T-helper 2 cell treated with Interferon-gamma antibody and Interleukin-4, amounts not matched to agents 100 ng/mL and 5 ng/mL, for 36 hours (primary cell): ENCODE data around the gene ATRX. TPM values are rescaled to one million over a fixed set of nuclear protein-coding genes. Genes with fewer than 3 reads are reported as not detected.
"Not testable (repeated sequence)": the region's sequence is repeated elsewhere in the genome, so short reads cannot be mapped to it uniquely, and the experiment has no call there.

Experiments used
- intact Hi-C: fragments of 100-400 bp; cut with micrococcal nuclease; formaldehyde crosslinking; loops from one replicate; pipeline ENCODE4 v1.15.1; 2023
- total RNA-seq: library from RNA; stranded (reverse); gene quantifications from 2 replicates; pipeline ENCODE4 v1.2.3, GENCODE V29; 2022

Gene ATRX
- total RNA-seq, 1 donor from 2014 or later, result 79.2 TPM

DNA sequence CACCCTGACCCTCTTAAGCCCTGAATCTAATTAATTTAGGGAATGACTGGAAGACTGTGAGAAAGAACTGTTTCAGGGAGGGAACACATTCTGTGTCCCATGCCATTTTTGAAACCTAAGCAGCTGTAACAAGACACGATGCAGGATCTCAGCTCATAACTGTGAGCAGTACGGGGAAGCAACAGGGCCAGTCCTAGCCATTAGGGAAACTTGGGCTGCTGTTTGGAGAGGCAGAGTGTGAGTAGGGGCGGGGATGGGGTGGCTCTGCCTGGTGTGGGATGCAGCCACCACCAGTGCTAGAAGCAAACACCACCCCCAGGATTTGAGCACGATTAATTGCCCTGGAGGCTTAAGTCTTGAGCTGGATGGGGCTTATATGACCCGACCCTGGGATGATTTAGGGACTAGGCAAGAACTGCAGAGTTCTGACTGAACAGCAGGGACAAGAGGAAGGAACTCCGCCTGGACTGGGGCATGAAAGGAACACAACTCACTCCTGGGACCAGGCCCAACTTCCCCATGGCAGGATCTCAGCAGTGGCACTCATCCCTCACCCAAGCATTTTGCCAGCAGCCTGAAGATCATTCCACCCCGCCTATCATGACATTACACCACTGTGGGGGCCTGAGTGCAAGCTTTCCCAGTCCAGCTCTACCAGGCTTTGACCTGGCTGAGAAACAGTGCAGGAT is 43.1 kb downstream of the ATRX start:
- intact Hi-C loops, result no loop called here

DNA sequence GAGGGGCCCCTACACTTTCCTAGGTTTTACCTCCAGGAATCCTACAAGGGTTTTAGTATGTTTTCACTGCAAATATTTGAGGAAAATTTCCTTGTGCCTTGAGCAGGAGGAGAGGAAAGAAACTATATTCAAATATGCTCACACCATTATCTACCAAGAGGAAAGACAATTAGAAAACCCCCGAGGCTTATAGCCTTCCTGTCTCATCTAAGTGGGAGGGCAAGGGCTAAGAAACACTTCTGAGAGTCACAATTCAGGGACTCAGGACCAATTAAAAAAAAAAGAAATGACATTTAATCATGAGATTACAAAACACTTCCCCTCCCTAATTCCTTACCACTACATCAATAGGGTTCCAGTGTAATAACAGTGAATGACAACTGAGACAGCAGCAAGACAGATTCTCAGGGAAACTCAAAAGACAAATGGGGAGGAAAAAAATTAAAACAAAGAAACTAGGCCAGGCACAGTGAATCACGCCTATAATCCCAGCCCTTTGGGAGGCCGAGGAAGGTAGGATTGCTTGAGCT is 45.6 kb downstream of the ATRX start:
- intact Hi-C loops, result no loop called here

DNA sequence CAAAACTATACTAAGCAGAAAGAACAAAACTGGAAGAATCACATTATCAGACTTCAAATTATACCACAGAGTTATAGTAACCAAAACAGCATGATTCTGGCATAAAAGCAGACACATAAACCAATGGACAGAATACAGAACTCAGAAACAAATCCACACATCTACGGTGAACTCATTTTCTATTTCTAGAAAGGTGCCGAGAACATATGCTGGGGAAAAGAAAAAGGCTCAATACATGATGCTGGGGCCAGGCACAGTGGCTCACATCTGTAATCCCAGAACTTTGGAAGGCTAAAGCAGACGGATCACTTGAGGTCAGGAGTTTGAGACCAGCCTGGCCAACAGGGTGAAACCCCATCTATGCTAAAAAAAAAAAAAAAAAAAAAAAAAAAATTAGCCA is 52.7 kb downstream of the ATRX start:
- intact Hi-C loops, result no loop called here

DNA sequence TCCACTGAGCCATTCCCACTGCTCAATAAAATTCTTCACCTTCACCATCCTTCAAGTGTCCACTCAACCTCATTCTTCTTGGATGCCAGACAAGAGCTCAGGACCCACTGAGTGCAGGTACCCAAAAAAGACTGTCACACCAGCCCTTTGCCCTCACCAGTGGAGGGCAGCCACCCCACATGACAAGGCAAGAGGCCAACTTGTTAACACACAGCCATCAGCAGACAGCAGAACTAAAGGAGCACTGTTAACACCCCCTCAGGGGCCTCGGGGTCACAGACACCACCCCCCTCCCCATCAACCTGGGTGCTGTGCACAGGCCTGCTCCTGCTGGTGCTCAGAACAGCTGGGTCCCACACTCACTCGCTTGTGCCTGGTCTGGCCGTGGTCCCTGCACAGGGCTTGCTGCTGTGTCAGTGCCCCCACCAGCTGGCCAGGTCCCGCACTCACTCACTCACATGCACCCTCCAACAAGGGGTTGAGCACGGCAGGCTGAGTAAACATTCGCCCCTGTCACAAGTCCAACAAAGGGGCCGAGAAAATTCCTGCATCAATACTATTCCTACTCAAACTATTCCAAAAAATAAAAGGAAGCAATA is 54.1 kb downstream of the ATRX start:
- intact Hi-C loops, result no loop called here

DNA sequence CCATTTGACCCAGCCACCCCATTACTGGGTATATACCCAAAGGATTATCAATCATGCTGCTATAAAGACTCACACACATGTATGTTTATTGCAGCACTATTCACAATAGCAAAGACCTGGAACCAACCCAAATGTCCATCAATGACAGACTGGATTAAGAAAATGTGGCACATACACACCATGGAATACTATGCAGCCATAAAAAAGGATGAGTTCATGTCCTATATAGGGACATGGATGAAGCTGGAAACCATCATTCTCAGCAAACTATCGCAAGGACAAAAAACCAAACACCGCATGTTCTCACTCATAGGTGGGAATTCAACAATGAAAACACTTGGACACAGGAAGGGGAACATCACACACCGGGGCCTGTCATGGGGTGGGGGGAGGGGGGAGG is 59.9 kb downstream of the ATRX start:
- intact Hi-C loops, result not testable (repeated sequence)

DNA sequence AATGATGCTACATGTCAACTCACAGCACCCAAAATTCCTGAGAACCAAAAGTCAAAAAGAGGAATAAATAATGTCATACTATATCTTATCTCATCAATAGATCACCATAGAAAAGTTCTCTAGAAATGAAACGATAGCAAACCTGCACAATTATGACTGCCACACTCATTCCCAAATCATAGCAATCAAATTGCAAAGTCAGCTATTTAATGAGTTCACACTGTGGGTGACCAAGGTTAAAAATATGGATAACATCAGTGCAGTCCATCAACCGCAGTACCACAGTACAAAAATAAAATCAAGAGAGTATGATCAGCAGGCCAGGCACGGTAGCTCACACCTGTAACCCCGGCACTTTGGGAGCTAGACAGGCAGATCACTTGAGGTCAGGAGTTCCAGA is 62.3 kb downstream of the ATRX start:
- intact Hi-C loops, result no loop called here

DNA sequence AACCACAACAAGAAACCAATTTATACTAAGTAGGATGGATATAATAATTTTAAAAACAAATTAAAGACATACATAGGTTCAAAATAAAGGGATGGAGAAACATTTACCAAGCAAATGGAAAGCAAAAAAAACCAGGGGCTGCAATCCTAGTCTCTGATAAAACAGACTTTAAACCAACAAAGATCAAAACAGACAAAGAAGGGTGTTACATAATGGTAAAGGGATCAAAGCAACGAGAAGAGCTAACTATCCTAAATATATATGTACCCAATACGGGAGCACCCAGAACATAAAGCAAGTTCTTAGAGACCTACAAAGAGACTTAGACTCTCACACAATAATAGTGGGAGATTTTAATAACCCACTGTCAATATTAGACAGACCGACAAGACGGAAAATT is 66.6 kb downstream of the ATRX start:
- intact Hi-C loops, result no loop called here

DNA sequence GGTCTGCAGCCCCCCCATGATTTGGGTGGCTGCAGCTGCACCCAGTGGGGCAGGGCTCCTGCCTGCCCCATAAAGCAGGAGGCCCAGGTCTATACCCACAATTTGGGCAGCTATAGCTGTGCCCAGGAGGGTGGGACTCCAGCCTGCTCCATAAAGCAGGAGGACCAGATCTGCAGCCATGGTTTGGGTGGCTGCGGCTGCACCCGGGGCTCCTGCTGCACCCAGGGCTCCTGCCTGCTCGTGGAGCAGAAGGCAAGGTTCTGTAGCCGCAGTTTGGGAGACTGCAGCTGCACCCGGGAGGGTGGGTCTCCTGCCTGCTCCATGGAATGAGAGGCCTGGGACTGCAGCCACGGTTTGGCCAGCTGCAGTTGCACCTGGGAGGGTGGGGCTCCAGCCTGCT is 81.1 kb downstream of the ATRX start:
- intact Hi-C loops, result no loop called here

DNA sequence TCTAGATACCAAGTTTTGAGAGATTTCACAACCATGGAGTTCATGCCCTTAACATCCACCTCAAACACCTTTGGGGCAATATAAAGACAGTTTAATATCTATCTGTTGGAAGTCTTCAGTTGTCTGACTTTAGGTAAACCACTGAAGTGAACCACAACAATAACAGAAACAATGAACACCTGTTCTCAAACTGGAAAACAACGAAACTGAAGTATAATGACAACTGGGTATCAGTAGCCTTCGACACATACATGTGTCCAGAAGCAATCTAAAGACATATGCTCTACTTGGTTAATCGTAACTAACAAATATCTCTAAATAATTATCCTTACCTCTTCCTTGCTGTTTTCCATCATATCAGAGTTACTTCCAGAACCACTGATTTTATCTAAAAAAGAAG is 87.8 kb downstream of the ATRX start:
- intact Hi-C loops, result no loop called here

DNA sequence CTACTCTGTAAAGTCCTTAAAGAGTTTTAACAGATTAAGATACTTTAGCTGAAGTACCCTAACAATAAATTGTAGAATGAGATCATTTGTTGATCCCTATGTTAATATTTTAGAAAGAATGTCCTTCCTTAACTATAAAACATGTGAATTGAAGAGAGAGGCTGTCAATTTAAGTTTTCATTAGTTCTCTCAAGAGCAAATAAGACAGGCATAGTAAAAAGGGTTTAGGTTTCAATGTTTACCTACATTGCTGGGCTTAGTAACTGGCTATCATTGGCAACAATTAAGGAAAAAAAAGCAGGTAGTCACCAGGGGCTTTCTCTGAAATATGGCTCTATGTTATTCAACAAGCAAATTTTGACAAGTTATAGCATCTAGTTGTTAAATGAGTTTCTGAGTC is 91.5 kb downstream of the ATRX start:
- intact Hi-C loops, result no loop called here

DNA sequence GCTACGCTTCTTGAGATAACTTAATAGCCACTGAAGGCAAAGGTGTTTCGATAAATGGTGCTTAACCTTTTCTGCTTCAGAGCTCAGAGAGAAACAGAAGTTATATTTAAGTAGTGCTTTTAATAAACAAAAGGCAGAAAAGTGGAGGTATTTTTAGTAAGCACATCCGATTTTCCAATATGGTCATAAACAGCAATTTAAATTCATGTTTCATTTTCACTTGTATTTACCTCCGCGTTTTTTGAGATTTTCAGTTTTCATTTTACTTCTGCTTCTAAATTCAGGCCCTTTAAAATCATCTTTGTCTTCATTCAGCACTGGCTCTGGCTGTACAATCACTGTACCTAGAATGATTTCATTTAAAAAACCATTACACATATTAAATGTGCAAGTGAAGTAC is 92.4 kb downstream of the ATRX start:
- intact Hi-C loops, result no loop called here

DNA sequence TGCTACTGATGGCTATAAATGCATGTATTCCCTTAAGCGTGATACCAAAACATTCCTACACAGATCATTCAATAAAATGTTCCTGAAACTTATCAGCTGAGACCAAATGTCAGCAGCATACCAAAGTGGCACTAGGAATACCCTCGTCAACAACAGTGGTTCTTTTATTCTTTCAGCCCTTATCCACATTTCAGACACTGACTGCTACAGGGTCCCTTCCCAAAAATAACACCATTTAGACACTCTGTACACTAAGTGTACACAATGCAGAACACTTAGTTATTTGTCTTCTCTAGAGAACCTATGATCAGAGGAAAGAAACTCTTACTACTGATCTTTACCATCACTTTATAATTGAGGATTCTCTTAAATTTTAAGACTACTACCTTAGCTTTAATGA is 94.1 kb downstream of the ATRX start:
- intact Hi-C loops, result no loop called here

DNA sequence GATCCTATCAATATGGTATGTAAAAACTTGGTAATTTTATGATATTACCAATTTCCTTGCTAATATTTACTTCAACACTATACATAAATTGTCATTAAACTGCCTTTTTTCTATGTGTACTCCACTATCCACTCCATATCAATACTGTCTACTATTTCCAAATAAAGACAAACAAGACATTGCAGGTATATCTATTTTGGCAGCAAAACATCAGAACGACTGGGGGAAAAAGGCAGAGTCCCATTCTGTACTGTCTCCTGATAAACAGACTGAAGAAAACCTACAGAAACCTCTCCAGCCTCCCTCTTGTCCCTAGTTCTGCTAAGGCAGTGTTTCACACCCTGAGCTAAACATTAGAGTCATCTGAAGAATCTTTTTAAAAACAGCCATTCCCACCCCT is 96.6 kb downstream of the ATRX start:
- intact Hi-C loops, result no loop called here

DNA sequence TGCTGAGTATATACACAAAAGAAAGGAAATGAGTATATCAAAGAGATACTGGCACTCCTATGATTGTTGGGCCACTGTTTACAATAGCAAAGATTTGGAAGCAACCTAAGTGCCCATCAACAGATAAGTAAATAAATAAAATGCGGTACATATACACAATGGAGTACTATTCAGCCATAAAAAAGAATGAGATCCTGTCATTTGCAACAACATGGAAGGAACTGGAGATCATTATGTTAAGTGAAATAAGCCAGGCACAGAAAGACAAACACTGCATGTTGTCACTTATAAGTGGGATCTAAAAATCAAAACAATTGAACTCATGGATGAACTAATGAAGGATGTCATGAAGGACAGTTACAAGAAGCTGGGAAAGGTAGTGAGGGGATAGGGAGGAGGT is 100.3 kb downstream of the ATRX start:
- intact Hi-C loops, result not testable (repeated sequence)

DNA sequence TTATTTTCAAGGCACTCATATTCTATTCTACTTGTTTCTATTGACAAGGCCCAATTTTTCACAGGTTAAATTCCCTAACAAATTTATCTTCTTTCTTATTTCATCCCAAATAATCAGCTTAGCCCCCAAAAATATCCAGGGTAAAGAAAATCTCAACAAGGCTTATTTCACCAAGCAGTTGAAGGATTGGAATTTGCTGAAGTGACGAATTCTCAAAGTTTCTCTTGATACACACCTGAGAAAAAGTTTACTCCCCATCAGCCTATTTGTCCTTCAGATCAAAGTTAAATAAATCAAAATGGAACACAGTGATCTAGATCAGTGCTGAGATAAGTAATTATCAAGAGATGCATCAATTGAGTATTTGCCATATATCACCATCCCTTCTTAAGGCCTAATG is 106.9 kb downstream of the ATRX start:
- intact Hi-C loops, result loop anchor here (10.0 kb wide), 1 partner anchor 106 kb away; the partner anchor contains the start of gene ATRX

DNA sequence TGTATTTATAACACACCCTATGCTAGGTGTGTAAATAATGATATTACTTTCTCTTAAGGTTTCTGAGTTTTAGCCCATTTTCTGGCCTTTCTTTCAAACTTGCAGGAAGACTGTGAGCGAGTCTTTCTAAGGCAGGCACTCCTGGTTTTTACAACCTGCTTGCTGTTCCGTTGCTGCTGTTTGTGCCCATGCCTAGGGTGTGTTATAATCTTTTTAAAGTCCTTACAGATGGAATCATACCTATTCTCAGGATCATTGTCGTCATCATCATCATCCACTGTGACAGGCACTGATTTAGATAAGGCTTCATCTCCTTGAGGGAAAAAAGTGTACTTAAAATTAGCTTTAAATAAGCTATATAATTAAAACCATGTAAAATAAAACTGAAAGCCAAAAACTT is 110.0 kb downstream of the ATRX start:
- intact Hi-C loops, result loop anchor here (10.0 kb wide), 1 partner anchor 109 kb away; the partner anchor contains the start of gene ATRX

DNA sequence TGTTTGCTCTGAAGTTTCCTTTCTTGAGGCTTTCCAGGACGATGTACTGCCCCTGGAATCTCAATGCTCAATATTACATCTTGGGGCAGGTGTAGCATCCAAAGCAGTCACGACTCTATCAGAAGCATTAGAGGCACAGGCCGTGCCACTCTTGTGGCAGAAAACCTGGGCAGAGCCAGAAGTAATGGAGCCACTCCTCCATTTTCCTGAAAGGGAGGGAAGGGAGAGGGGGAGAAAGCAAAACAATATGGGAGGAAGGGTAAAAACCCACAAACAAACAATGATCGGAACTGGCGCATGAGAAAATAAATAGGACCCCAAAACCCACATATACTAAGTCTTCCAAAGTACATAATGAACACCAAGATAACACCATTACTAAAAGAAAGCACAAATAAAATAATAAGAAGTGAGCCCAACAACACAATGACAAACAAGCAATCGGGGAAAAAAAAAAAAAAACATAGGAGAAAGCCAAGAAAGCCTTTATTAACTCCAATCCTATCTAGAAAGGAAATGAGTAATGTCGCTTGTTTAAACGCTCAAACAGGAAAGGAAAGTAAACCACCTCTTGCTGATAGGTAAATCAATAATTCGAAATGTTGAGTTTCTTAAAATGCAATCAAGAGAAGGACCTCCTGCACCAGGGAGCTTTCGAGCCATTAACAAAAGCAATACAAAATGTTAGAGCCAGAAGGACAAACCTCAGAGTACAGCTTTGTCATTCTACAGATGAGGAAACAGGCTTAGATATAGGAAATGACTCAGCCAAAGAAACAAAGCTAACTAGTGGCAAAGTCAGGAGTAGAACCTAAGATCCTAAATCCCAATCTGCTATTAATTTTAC is 117.4 kb downstream of the ATRX start:
- intact Hi-C loops, result no loop called here

DNA sequence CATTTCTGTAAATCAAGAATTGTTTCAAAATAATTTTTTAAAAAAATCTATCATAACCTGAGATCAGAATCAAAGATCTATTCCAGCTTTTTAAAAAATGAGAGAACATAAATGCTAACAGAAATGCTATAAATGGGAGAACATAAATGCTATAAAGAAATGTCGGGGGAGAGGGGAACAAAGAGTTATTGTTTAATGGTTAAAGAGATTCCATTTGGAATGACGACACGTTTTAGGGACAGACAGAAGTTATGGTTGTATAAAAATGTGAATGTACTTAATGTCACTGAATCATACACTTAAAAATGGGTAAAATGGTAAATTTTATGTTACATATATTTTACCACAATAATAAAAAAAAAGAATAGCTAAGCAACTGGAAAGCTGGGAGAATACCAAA is 127.1 kb downstream of the ATRX start:
- intact Hi-C loops, result no loop called here

DNA sequence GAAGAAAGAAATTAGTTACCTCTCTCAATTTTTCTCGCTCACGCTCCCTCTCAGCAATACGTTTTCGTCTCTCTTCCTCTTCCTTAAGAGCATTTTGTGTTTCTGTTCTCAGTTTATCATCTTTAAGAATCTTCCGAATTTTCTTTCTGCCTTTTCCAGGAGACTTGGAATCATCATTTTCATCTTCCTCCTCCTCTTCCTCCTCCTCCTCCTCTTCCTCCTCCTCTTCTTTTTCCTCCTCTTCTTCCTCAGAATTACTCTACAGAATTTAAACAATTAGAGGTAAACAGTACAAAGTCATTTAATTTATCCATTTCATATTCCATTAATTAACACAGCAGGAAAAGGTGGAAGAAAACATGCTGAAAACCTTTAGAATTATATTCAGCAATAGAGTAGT is 133.9 kb downstream of the ATRX start:
- intact Hi-C loops, result no loop called here

DNA sequence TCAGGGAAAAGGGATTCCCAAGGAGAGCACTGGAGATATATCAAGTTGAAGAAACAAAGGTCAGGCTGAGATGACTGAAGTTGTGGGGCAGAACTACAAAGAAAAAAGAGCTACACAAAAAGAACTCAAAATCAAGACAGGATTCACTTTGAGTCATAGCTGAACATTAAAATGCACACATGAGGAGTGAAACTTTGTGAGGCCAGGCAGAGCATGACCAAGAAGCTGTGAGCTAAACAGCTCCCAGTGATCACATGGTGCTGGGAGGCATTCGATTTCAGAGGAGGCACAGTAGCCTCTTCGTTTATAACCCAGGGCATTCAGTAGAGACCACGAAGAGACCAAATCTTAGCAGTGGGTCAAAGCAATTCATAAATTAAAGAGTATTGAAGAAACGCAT is 145.3 kb downstream of the ATRX start:
- intact Hi-C loops, result no loop called here

DNA sequence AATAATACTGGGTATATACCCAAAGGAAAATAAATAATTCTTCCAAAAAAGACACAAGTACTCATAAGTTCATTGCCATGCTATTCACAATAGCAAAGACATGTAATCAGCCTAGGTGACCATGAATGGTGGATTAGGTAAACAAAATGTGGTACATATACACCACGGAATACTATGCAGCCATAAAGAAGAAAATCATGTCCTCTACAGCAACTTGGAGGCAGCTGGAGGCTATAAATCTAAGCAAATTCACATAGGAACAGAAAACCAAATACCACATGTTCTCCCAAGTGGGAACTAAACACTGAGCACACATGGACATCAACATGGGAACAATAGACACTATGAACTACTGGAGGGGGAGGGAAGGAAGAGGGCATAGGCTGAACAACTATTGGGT is 146.2 kb downstream of the ATRX start:
- intact Hi-C loops, result no loop called here

DNA sequence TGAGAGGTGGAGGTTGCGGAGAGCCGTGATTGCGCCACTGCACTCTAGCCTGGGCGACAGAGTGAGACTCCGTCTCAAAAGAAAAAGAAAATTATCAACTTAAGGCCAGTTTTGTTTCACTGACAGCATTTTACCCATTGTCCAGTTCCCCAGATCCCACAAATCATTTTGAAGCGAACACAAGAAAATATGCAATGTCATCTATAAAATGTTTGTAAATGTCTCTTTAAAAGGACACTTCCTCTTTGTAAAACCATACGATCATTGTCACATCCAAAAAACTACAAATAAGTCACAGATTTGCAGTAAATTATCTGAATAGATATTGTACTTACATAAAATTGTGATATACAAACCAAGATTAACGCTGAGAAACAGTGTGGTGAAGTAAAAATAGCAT is 147.6 kb downstream of the ATRX start:
- intact Hi-C loops, result no loop called here
